Psoas muscle (tissue), 8 donors: ENCODE data around the gene GIT1. TPM values are rescaled to one million over a fixed set of nuclear protein-coding genes. Genes with fewer than 3 reads are reported as not detected.

ENCODE experiments used
- ATAC-seq, 4 donors: fragments of 200-7000 bp; cut with Tn5 transposase; one replicate each; pipeline ENCODE4 v1.9.1; 2020; ENCODE audit warnings: moderate library complexity in 3 of 4, mild to moderate bottlenecking in 2 of 4
- DNase-seq, 2 donors: peaks; one replicate each; pipeline ENCODE4 v3.0.0-alpha.2; 2020
- H3K27ac ChIP-seq: fragments of 200-600 bp; one replicate; pipeline ENCODE4 v1.8.0; 2022
- H3K27me3 ChIP-seq, 3 donors: fragments of 200-600 bp in 1 of 3; one replicate each; pipeline versions ENCODE4 v1.6.1 to v1.8.0; 2013 to 2022; ENCODE audit warnings: low read length in 2 of 3, mild to moderate bottlenecking in 2 of 3, moderate library complexity in 1 of 3; ENCODE audit not compliant: insufficient read depth in 3 of 3
- H3K36me3 ChIP-seq, 2 donors: fragments of 200-600 bp in 1 of 2; one replicate each; pipeline versions ENCODE4 v1.6.1 to v1.8.0; 2013 to 2022; ENCODE audit warnings: low read depth in 1 of 2, mild to moderate bottlenecking in 1 of 2, moderate library complexity in 1 of 2; ENCODE audit not compliant: insufficient read depth in 1 of 2
- H3K4me1 ChIP-seq: fragments of 200-600 bp; one replicate; pipeline ENCODE4 v1.8.0; 2022
- H3K4me3 ChIP-seq: fragments of 200-600 bp; one replicate; pipeline ENCODE4 v1.8.0; 2022; ENCODE audit warnings: mild to moderate bottlenecking
- H3K9me3 ChIP-seq: fragments of 200-600 bp; one replicate; pipeline ENCODE4 v1.8.0; 2022
- CTCF ChIP-seq: fragments of 200-600 bp; IDR thresholded peaks from one replicate; pipeline ENCODE4 v1.8.0; 2022; ENCODE audit warnings: antibody characterized with exemption
- WGBS, 3 donors: extraction: QIAGEN DNeasy Blood & Tissue Kit; methylation state at CpG; one replicate each; pipeline versions ENCODE4 v1.1.6 to v1.1.7; 2013; 5-methylcytosine and 5-hydroxymethylcytosine counted together
- intact Hi-C, 2 donors: fragments of 100-400 bp; cut with DNase I; formaldehyde crosslinking; loops; one replicate each; pipeline versions ENCODE4 v1.11.0 to v1.14.2; 2022
- polyA plus RNA-seq, 3 donors: library from polyadenylated mRNA; stranded (reverse); fragments of 200-250 nt; gene quantifications; one replicate each; pipeline ENCODE4 v1.2.3, GENCODE V29; 2013
- total RNA-seq, 4 donors: library from RNA; stranded (reverse); fragmentation: NEBNext Ultra II Directional in 2 of 4; extraction: Animal tissue kit (Norgen Biotek cat#: 25700) in 2 of 4; gene quantifications; one replicate each; pipeline versions ENCODE4 v1.2.1 to v1.2.4, GENCODE V29; 2021 to 2023
- donor health status: healthy with polysubstance abuse.
- donor health status: DM: no; HTN: no; CAD: no; lungs with moderate emphysema.
- donor health status: Bipolar disorder and iron deficiency.
- donor health status: healthy.
- donor health status: DM: yes; HTN: yes; CAD: no.
- donor health status: DM: no; HTN: no; CAD: no.
- donor health status: DM: no; HTN: no; CAD: no.
- donor health status: DM: yes; HTN: yes; CAD: no.

Gene GIT1
- total and polyA plus RNA-seq, 7 donors = 24.3 to 46.0 (median 33.5) TPM

- peaks cover 11 to 61% of the 10 kb centered on the region in 2 donors for H3K36me3 ChIP-seq
- H3K9me3 ChIP-seq = no peaks in the 10 kb centered on the region
- peak overlapping the region; percentile 52 for H3K27ac ChIP-seq
- WGBS, 3 donors = 36 to 51% (median 36%) methylated on average over 2 of the region's 2 CpGs
- ATAC-seq = peak; percentile 34 to 67 (median 49)
- TF ChIP-seq CTCF = no peak
- no peaks in the 10 kb centered on the region for H3K27me3 ChIP-seq
- H3K4me1 ChIP-seq = peaks cover 64% of the 10 kb centered on the region
- intact Hi-C loops = no loop called here
- H3K4me3 ChIP-seq = no peak overlapping the region
- no peak for DNase-seq
Observed at GRCh38 chr17:29628644-29629043, 39.2 kb upstream of the GIT1 start.

- Histone ChIP-seq H3K4me3 (no peak overlapping the region), H3K27me3 (no peaks in the 10 kb centered on the region), H3K27ac (peak overlapping the region; percentile 52), H3K36me3 (peaks cover 11 to 56% of the 10 kb centered on the region in 2 donors), H3K4me1 (peaks cover 70% of the 10 kb centered on the region), H3K9me3 (no peaks in the 10 kb centered on the region)
- DNase-seq = no peak
- WGBS, 3 donors = 40 to 50% (median 50%) methylated on average over 1 of the region's 1 CpG
- no peak for TF ChIP-seq CTCF
- intact Hi-C loops = no loop called here
- ATAC-seq = no peak
Observed at GRCh38 chr17:29627951-29628350, 38.5 kb upstream of the GIT1 start.

GRCh38 chr17:29625037-29625750, 35.7 kb upstream of the GIT1 start:
- peak; percentile 32 to 56 (median 38) for ATAC-seq
- no peak for TF ChIP-seq CTCF
- no peaks in the 10 kb centered on the region for H3K27me3 ChIP-seq
- 61 to 72% (median 64%) methylated on average over 8 of the region's 8 CpGs for WGBS, 3 donors
- intact Hi-C loops = no loop called here
- H3K36me3 ChIP-seq = peaks cover 0 to 33% of the 10 kb centered on the region in 2 donors
- DNase-seq = peak; percentile 46 to 72
- H3K9me3 ChIP-seq = no peaks in the 10 kb centered on the region
- H3K27ac ChIP-seq = peak overlapping the region; percentile 99
- peaks cover 59% of the 10 kb centered on the region for H3K4me1 ChIP-seq
- H3K4me3 ChIP-seq = no peak overlapping the region

GRCh38 chr17:29624586-29624985, 35.1 kb upstream of the GIT1 start:
- no peaks in the 10 kb centered on the region for H3K27me3 ChIP-seq
- ATAC-seq (no peak), DNase-seq (no peak)
- peaks cover 58% of the 10 kb centered on the region for H3K4me1 ChIP-seq
- H3K4me3 ChIP-seq = no peak overlapping the region
- intact Hi-C loops = loop anchor here in 1 of 2 donors (5.0 kb wide), 2 partner anchors 138 to 308 kb away; partner anchors contain the start of gene SSH2
- no peak for TF ChIP-seq CTCF
- H3K36me3 ChIP-seq = peaks cover 0 to 27% of the 10 kb centered on the region in 2 donors
- H3K9me3 ChIP-seq = no peaks in the 10 kb centered on the region
- peak overlapping the region; percentile 99 for H3K27ac ChIP-seq
- WGBS, 3 donors = 58 to 78% (median 60%) methylated on average over 4 of the region's 4 CpGs
